ENCODE measurements around the gene SPAG8.

SPAG8 gene

GRCh38 chr9:35813434-35814105 is 1.5 kb upstream of the SPAG8 start:
- in situ Hi-C loops (cut with MboI; ENCODE audit: low sequenced_read_pairs) = no loop called here

DNA sequence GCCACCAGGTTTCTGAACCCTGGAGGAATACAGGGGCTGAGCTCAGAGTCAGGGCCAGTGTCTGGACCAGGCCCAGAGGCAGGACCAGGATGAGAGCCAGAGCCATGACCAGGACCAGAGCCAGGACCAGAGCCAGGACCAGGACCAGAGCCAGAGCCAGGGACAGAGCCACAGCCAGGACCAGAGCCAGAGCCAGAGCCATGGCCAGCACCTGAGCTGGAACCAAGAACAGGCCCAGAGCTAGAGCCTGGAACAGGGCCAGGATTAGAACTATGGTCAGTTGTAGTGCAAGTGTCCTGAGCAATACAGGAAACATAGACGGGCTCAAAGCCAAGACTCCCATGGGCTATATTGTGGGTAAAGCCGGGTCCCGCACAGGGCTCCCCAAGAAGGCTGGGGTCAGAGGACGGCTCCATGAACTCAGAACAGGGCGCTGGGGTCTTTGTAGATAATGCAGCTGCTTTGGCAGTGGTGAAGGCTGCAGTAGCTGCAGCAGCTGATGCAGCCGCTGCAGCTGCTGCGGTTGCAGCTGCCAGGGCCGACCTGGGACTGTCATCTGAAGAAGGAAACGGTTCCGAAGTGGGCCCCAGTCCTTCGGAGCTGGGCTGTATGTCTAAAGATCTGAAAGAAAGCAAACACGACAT is 559 bp downstream of the SPAG8 start:
- in situ Hi-C loops (cut with MboI; ENCODE audit: low sequenced_read_pairs) = no loop called here

DNA sequence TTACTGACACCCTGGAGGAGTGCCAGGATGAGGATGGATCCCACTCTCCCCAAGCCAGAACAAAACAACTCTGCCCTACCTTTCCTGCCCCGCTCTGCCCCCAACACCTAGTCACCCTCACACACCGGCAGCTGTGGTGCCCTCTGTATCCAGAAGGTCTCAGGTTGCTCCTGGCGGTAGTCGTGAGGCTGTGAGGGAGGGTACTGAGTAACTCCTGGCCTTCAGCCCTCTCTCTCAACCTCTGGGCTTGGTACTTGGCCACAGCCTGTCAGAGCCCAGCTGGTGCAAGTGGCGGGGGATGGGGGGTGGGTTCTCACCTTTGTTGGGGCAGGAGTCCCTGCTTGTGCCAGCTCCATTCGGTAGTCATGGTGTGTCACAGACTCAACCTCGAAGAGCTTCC is 1.9 kb downstream of the SPAG8 start:
- in situ Hi-C loops (cut with MboI; ENCODE audit: low sequenced_read_pairs) = no loop called here

DNA sequence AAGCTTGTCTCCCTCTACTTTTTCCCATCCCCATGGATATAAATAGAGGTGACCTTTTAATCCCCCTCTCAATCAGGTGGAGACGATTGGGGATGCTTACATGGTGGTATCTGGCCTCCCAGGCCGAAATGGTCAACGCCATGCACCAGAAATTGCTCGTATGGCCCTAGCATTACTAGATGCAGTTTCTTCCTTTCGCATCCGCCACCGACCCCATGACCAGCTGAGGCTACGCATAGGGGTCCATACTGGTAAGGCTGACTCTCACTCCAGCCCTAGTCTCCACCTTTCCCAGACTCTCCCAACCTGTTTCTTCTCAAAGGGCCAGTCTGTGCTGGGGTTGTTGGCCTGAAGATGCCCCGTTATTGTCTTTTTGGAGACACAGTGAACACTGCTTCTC is 3.6 kb downstream of the SPAG8 start:
- in situ Hi-C loops (cut with MboI; ENCODE audit: low sequenced_read_pairs) = no loop called here

- in situ Hi-C loops (cut with MboI; ENCODE audit: low sequenced_read_pairs) = no loop called here
These were observed 6.0 kb downstream of the SPAG8 start for GRCh38 chr9:35806101-35806500.

- in situ Hi-C loops (cut with MboI; ENCODE audit: low sequenced_read_pairs) = no loop called here
These were observed 10.5 kb downstream of the SPAG8 start for GRCh38 chr9:35801328-35802128.

- in situ Hi-C loops (cut with MboI; ENCODE audit: low sequenced_read_pairs) = no loop called here
These were observed 11.5 kb downstream of the SPAG8 start for GRCh38 chr9:35800530-35800929.

GRCh38 chr9:35798658-35799374 is 13.2 kb downstream of the SPAG8 start:
- in situ Hi-C loops (cut with MboI; ENCODE audit: low sequenced_read_pairs) = loop anchor here (25.0 kb wide), 1 partner anchor 88 kb away; no protein-coding TSS in a partner anchor

DNA sequence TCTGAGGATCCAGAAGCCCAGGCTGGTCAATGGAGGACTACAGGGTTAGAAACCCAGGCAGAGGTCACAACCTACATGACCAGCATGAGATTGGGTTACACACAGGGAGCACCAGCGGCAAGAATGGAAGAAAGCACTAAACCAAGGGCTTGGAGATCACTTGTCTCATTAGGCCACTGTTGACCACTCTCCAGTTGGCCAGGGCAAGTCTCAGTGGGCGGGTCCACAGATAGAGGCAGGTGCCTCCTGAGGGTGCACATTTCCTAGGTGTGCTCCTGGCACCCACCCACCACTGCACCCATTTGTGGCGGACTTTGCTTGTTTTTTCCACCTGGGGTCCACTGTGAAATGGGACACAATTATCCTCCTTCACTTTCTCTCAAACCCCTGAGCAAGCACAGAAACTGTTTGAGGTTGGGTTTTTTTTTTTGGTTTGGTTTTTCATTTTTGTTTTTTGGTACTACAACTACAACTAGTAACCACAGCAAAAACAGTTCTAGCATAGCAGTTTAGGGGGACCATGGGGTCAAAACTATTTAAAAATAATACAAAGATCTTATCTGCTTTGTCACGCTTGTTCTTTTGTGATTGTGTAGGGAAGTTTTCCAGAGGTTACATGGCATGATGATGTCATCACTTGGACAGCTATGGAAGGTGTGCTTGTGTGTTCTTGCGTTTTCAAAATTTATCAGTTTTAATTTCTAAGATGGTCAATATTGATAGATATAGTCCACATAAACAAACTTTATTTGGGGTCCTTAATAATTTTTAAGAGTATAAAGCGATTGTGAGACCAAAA is 14.6 kb downstream of the SPAG8 start:
- in situ Hi-C loops (cut with MboI; ENCODE audit: low sequenced_read_pairs) = loop anchor here (25.0 kb wide), 1 partner anchor 90 kb away; no protein-coding TSS in a partner anchor

DNA sequence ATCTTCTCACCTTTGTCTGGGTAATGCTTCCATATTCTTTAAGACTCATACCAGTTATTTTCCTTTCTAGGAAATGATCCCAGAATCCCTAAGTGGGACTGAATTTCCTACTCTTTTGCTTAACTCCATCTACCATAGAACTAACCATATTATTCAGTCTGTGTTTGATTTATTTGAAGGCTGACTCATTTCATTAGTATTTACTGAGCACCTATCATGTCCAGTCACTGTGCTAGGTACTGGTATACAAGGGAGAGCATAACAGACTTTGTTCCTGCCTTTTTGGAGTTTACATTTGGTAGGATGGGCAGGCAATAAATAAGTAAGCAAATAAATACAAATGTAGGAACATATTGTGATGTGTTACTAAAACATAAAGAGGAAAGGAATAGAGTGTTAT is 16.4 kb downstream of the SPAG8 start:
- in situ Hi-C loops (cut with MboI; ENCODE audit: low sequenced_read_pairs) = loop anchor here (25.0 kb wide), 1 partner anchor 92 kb away; no protein-coding TSS in a partner anchor

GRCh38 chr9:35793461-35793860 is 18.6 kb downstream of the SPAG8 start:
- in situ Hi-C loops (cut with MboI; ENCODE audit: low sequenced_read_pairs) = loop anchor here (25.0 kb wide), 1 partner anchor 94 kb away; no protein-coding TSS in a partner anchor

- in situ Hi-C loops (cut with MboI; ENCODE audit: low sequenced_read_pairs) = loop anchor here (25.0 kb wide), 1 partner anchor 94 kb away; no protein-coding TSS in a partner anchor
These were observed 19.2 kb downstream of the SPAG8 start for GRCh38 chr9:35792826-35793225.

GRCh38 chr9:35792024-35792813 is 19.8 kb downstream of the SPAG8 start:
- in situ Hi-C loops (cut with MboI; ENCODE audit: low sequenced_read_pairs) = loop anchor here (25.0 kb wide), 1 partner anchor 95 kb away; no protein-coding TSS in a partner anchor

DNA sequence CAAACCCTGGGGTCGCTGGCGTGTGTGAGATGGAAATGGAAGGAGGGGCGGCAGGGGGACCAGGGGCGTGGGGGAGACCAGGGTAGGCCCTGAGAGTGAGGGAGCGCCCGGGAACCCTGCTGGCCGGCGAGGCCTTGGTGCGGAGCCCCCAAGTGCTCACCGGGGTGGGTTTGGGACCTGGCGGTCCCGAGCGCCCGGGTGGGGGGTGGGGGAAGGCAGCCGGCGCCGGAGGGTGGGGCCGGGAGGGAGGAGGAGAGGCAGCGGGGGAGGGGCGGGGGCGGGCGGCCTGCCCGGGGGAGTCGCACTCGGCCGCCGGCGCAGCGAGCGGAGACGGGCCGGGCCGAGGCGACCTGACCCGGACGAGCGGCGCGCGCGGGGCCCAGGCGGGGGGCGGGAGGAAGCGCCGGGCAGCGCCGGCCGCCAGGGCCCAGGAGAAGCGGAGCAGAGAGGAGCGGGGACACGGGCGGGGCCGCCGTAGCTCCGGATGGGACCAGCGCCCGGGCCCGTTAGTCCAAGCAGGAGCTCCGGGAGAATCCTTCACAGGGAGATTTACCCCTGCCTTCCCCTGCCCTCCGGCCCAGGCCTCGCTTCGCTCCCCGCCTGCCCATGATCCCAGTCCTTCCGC is 20.7 kb downstream of the SPAG8 start, which contains the start of gene NPR2:
NPR2 (plus strand) TSS at position 295 of the 625 bp plus-strand sequence. CDS start 818 bp downstream, outside the sequence.
- in situ Hi-C loops (cut with MboI; ENCODE audit: low sequenced_read_pairs) = loop anchor here (25.0 kb wide), 1 partner anchor 96 kb away; no protein-coding TSS in a partner anchor

DNA sequence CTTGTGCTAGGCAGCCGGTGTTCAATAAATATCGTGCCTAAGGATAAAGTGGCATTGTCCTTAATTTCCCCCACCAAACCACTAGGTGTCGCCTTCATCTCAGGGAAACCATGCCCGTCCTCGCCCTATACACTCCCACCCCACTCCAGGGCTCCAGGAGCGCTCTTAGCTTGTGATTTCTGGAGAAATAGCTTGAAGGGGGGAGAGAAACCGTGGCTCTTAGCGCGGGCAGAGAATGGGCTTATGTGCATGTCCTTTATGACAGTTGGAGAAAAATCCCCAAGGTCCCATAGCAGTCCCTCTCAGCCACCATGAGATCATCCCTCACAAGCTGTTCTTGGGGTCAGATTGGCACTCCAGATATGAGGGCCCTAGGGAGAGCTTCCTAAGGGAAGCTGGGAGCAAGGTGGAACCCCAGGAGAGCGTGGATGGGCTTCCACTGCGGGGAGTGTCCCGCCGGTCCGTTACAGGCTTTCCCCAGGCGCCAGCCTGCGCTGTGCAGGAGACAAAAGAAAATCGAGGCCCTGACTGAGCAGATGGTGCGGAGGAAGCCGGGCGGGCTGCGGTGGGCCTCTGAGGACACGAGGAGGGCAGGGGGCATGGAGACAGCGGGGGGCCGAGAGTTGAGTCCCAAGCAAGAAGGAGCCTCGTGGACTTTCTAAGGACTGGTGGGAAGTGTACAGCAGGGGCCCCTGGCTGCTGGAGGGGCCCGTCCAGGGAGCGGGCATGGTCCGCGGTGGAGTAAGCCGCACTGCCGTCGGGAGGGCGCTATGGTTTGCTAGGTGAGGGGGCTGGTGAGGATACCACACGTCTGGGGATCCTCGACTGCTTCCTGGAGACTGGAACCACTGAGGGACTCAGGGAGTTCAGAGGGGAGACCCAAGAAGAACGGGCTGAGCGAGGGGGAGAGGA is 21.4 kb downstream of the SPAG8 start:
- in situ Hi-C loops (cut with MboI; ENCODE audit: low sequenced_read_pairs) = loop anchor here (25.0 kb wide), 1 partner anchor 97 kb away; no protein-coding TSS in a partner anchor

- in situ Hi-C loops (cut with MboI; ENCODE audit: low sequenced_read_pairs) = loop anchor here (25.0 kb wide), 1 partner anchor 97 kb away; no protein-coding TSS in a partner anchor
These were observed 22.1 kb downstream of the SPAG8 start for GRCh38 chr9:35790025-35790384.

GRCh38 chr9:35789541-35789940 is 22.5 kb downstream of the SPAG8 start:
- in situ Hi-C loops (cut with MboI; ENCODE audit: low sequenced_read_pairs) = loop anchor here (25.0 kb wide), 1 partner anchor 98 kb away; no protein-coding TSS in a partner anchor
